HG03039 (cell line): ENCODE measurements around the gene CDK16.

Experiments used
- ATAC-seq: cut with Tn5 transposase; IDR thresholded peaks from one replicate; pipeline ENCODE4 v1.9.1; 2021; ENCODE audit warnings: mild to moderate bottlenecking, moderate library complexity; ENCODE audit not compliant: unreplicated experiment

The CDK16 gene

DNA sequence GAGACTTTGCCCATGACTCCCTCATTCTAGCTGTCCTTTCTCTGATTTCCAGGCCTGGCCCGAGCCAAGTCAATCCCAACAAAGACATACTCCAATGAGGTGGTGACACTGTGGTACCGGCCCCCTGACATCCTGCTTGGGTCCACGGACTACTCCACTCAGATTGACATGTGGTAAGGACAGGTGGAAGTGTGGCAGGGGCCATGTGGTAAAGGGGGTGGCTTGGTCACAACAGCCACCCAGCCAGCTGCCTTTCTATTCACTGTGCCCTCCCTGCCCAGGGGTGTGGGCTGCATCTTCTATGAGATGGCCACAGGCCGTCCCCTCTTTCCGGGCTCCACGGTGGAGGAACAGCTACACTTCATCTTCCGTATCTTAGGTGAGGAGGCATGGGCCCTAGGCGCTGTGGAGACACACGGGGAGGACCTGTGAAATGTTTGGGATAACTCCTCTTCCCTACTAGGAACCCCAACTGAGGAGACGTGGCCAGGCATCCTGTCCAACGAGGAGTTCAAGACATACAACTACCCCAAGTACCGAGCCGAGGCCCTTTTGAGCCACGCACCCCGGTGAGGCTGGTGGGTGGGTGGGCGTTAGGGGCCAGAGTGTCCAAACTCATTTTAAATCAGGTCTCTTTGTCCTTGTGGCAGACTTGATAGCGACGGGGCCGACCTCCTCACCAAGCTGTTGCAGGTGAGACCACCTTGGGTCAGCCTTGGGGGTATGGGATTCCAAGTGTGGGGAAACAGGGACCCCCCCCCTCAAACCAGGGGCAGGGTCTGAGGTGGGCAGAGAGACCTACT lies 8.3 kb downstream of the CDK16 start:
- ATAC-seq, result no peak

DNA sequence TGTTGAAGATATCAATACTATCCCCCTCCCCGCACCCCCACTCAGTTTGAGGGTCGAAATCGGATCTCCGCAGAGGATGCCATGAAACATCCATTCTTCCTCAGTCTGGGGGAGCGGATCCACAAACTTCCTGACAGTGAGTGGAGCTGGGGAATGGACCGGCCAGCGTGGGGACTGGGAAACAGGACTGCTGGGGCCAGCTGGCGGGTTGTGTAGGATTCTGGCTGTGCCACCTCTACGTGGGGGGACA lies 8.8 kb downstream of the CDK16 start:
- no peak for ATAC-seq

DNA sequence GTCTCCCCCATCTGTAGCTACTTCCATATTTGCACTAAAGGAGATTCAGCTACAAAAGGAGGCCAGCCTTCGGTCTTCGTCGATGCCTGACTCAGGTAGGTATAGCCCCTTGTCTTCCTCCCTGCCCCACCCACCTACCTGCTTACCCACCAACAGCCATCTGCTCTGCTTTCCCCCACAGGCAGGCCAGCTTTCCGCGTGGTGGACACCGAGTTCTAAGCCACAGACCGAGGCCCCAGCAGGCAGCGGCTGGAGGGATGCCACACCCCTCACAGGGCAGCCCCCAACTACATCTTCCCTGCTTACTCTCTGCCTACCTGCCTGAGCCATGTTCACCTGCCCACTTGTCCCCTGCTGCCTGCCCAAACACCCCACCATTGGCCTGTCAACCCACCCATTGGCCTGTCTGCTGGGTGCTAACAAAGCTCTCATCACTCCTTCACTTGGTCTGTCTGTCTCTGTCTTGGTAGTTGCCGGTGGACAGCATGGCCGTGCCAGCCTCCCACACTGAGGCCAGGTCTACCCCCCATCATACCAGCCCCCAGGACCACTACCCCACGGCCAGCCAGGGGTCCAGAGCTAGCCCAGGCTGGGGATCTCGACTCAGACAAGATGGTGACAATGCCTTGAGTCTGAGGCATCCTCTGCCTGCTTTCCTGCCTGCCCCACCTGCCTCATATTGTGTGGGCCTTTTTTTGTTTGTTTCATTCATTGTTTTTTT lies 10.2 kb downstream of the CDK16 start:
- no peak for ATAC-seq

DNA sequence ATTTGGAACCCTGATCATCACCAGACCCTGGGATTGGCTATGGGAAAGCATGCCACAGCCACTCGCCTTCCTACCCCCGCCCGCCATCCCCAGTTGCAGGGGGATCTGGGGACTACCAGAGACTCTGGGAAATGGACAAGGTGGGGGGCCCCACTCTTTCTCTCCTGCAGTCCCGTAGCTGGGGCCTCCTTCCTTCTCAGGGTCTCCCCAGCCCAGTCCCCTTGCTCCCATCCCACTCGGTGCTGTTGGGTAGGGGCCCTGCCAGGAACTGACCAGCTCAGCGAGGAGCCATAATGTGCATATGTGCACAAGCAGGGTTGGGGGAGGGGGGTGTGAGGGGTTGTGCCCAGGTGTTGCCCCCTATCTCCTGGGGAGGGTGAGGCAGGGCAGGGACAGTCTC lies 10.9 kb downstream of the CDK16 start:
- ATAC-seq, result no peak

DNA sequence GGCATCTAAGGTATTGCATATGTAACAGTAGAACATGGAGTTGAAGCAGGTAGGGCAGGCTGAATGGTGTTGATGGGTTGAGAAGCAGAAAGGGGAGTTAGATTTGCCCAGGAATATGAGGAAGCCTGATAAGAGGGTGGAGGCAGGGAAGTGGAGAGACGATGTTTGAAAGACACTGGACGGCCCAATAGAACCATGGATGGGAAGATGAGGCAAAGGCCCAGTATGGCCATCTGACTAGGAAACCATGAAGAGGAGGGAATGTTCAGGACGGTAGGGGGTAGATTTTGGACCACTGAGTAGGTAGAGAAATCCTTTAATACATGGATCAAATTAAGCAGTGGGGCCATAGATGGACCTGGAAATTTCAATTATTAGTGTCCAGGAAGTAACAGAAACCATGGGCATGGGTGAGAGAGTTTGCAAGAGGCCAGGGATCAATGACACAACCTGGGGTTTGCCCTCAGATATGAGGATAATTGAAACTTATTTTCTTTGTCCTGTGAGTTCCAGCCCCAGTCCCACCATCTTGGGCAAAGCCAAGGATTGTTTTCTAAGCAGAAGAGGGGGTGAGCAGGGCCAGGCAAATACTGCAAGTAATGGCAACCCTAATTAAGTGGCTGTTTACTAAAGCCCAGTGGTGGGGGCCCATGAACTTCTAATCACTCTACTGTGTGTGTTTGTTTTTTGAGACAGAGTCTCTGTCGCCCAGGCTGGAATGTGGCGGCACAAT lies 11.8 kb downstream of the CDK16 start:
- no peak for ATAC-seq

DNA sequence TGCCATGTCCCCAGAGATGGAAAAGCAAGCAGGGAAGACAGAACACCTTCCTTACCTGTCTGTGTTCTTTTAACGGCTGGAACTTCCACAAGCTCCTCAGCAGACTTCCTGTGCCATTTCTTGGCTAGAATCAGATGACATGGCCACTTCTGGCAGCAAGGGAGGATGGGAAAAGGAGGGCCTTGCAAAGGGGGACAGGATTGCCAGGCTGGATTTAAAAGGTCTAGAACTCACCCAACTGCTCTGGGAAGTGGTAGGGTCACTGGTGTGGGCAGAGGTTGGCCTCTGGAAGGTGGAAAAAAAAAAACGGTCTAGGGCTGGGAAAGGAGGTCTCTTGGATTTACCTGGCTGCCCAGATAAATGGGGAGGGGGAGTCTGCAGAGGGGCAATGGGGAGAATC lies 12.7 kb downstream of the CDK16 start:
- ATAC-seq, result no peak

DNA sequence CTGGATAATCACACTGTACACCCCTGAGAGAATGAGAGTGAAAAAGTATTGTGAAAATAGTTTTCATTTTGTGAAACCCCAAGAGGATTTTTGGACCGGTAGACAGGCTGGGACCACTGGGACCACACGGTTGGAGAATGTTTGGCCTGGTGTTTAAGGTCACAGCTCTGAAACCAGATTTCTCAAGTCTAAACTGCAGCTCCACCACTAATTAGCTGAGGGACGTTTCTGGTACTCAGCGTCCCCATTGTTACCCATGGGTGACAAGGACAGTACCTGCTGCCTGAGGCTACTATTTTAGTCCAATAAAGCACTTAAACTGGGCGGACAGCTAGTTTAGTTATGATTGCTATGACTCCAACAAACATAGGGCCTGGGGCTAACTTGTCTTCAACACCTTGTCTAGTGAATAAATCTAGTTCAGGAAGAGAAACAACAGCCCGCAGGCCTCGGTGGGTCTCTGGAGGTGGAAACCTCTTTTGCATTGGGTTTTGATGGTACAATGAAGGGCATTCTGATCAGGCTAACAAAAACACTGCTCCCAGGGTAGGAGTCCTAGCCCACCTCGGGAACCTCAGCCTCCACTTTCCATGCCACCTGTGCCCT lies 13.8 kb downstream of the CDK16 start:
- ATAC-seq, result no peak

DNA sequence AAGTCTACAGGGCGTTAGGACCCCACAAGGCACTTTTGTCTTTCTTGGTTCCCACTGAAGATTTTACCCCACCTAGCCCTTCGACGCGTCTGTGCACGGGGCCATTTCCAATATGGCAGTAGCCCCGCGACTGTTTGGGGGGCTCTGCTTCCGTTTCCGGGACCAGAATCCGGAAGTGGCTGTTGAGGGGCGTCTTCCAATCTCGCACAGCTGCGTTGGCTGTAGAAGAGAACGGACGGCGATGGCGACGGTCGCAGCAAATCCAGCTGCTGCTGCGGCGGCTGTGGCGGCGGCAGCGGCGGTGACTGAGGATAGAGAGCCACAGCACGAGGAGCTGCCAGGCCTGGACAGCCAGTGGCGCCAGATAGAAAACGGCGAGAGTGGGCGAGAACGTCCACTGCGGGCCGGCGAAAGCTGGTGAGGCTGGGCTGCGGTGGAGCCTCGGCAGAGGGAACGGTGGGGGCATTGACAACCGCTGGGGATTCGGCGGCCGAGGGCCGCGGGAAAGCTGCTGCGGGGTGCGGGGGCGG lies 14.4 kb downstream of the CDK16 start, which contains the start of gene USP11:
Gene USP11 (plus strand): TSS at position 207 of the 530 bp plus-strand sequence. CDS start 35 bp downstream, at position 242.
- no peak for ATAC-seq

DNA sequence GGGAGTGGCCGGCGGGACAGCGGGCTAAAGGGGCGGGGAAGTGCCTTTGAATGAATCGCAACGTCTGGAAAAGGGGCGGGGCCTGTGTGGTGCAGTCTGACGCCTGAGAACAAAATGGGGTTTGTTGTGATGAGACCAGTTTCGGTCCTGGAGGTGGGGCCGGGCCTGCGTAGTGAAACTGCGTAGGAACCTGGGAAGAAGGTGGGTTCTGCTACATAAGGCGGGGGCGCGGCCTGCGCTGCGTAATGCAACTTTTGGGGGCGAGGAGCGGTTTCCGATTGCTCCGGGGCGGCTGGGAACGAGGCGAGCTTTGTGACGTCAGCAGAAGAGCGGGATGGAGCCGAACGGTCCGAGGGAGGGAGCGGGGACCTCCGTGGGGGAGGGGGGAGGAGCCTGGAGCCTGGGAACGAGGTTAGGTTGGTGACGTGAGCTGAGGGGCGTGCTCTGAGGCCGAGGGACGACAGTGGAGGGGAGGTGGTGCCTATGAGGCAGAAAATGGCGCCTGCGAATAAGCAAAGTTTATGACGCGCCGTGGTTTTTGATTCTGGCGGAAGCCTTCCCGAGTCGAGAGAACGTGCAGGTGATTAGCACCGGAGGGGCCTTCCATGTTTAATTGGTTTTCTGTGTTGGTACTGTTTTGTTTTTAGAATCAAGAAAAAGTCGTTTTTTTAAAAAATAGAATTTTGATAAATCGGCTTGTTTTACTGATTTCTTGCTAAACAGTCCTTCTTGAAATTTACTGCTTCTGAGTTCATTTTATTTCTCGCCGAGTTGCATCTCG lies 15.0 kb downstream of the CDK16 start:
- ATAC-seq, result peak; percentile 80

DNA sequence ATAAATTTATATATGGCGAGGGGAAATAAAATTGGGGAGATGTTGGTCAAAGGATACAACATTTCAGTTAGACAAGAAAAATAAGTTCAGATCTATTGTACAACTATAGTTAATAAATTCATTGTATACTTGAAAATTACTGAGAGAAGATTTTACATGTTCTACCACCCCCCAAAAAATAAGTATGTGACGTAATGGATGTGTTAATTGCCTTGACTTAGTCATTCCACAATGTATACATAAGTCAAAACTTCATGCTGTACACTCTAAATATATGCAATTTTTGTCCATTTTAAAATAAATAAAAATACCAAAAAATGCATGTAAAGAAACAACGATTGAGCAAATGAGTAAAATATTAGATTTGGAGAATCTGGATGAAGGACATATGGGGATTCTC lies 16.1 kb downstream of the CDK16 start:
- no peak for ATAC-seq

DNA sequence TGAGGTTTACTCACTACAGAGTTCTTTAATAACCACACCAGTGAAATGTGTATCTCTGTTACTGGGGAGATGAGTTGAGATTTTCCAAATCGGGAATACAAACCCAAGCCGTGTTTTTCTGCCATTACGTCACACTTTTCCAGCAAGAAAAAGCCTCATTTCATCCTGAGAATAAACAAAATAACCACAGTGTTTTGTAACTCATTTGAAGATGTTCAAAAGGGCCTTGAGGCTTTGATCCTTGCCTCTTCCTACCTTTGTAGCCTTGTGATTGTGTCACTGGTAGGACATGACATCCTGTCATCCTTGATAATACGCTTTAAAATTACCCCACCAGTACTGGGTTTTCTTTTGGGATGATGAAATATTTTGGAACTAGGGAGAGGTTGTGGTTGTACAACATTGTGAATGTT lies 17.2 kb downstream of the CDK16 start:
- ATAC-seq, result no peak

DNA sequence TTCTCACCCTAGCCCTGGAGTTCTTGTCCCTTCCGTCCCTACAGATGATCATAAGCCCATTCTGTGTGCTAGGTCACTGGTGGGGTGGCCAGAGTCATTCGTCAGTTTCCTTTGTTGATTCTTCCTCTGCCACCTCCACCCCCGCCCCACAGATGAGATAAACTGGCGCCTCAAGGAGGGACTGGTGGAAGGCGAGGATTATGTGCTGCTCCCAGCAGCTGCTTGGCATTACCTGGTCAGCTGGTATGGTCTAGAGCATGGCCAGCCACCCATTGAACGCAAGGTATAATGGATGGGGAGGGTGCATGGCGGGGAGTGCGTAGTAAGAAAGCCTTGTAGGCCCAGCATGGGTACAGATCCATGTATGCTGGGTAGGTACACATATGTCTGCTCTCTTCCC lies 20.7 kb downstream of the CDK16 start:
- no peak for ATAC-seq

DNA sequence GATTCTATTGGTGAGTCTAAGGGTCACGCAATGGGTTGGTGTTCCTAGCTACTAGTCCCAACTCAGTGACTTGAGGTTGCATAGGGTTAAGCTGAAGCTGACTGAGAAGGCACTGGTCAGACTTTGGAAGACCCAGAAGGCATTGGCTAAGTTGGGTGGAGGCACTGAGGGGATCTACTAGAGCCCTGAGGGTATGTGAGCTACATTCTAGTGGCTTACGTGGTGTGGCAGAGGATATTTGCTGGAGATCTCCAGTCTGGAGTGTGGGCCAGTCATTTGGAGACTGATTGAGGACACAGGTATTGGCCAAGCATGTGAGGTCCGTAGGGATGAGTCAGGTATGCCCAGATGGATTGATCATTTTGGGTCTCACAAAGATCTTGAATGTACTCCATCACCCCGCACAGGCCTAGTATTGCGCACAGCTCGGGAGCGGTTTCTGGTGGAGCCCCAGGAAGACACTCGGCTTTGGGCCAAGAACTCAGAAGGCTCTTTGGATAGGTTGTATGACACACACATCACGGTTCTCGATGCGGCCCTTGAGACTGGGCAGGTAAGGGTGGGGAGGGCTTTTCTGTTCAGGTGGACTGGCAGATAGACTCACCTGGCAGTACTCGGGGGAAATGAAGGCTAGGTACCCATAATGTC lies 21.5 kb downstream of the CDK16 start:
- no peak for ATAC-seq

DNA sequence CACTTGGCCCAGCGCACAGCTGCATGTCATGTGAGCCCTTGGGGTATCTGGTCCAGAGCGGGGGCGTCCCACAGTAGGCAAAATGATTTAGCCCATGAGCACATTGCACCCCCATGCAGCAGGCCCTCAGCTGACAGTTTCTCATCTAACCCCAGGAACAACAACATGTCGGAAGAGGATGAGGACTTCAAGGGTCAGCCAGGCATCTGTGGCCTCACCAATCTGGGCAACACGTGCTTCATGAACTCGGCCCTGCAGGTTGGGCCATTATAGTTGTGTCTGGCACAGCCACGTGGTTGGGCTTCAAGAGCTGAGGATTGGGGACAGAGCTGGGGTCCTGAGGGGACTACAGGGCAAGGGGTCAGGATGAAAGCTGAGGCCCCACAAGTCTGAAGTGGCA lies 22.1 kb downstream of the CDK16 start:
- no peak for ATAC-seq

DNA sequence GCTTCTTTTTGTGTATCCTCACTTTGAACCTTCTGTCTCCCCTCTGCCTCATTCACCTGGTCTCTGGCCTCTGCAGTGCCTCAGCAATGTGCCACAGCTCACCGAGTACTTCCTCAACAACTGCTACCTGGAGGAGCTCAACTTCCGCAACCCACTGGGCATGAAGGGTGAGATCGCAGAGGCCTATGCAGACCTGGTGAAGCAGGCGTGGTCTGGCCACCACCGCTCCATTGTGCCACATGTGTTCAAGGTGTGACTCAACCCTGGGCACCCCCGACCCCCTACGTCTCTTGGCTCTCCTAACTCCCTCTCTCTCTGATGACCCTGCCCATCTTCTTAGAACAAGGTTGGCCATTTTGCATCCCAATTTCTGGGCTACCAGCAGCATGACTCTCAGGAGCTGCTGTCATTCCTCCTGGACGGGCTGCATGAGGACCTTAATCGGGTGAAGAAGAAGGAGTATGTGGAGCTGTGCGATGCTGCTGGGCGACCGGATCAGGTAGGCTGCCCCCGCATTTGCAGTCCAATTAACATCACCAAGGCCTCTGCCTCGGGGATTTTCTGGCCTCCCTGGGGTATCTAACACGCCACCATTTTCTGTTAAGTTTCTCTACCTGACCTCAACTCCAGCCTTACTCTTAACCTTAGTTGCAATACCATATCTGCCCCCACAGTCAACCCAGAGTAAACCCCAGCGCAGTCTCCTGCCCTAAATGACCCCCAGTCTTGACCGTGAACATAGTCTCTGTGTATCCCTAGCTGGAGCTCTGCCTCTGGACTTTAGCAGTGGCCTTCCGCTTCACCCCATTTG lies 22.9 kb downstream of the CDK16 start:
- ATAC-seq, result no peak

DNA sequence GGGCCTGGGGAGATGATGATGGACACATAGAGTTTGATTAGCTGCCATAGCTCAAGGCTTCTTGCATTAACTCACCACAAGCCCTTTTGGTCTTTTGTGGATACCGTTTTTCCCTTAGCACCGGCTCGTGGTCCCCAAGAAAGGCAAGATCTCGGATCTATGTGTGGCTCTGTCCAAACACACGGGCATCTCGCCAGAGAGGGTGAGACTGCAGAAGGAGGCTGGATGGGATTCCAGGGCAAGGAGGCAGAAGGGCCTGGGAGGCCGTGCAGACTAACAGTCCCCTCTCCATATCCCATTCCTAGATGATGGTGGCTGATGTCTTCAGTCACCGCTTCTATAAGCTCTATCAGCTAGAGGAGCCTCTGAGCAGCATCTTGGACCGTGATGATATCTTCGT lies 23.8 kb downstream of the CDK16 start:
- ATAC-seq, result no peak

DNA sequence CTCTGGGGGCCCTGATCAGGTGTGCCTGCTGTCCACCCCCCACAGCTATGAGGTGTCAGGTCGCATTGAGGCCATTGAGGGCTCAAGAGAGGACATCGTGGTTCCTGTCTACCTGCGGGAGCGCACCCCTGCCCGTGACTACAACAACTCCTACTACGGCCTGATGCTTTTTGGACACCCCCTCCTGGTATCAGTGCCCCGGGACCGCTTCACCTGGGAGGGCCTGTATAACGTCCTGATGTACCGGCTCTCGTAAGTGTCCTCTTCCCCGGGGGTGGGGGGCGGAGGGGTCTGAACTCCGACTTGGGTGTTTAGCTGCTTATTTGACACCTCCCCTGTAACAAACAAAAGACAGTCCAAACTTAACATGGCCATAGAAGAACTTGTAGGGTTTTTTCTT lies 24.9 kb downstream of the CDK16 start:
- ATAC-seq, result no peak

DNA sequence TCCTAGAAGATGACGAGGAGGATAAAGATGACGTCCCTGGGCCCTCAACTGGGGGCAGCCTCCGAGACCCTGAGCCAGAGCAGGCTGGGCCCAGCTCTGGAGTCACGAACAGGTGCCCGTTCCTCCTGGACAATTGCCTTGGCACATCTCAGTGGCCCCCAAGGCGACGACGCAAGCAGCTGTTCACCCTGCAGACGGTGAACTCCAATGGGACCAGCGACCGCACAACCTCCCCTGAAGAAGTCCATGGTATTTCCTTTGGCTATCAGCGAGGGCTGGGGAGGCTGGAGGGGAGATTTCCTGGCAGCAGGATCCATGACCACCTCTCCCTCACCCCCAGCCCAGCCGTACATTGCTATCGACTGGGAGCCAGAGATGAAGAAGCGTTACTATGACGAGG lies 26.2 kb downstream of the CDK16 start:
- no peak for ATAC-seq

DNA sequence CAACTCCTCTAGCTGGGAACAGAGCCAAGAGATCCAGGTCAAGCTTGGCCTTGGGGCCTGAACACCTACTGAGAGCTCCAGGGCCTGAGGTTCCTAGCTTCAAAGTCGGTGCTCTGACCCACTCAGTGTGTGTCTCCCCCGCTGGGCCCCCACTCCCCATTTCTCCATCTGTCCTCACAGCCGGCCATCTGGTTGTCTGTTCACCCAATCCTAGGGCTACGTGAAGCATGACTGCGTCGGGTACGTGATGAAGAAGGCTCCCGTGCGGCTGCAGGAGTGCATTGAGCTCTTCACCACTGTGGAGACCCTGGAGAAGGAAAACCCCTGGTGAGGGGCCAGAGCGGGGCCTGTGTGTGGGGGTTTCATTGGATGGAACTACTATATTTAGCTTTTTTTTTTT lies 26.7 kb downstream of the CDK16 start:
- no peak for ATAC-seq
